DMS 273 (cell line): ENCODE results near the gene KLF15.

Experiments
- DNase-seq: peaks from one replicate; lab custom pipeline; 2025; ENCODE audit not compliant: unreplicated experiment; lab: John Stamatoyannopoulos, UW

The KLF15 gene

DNA sequence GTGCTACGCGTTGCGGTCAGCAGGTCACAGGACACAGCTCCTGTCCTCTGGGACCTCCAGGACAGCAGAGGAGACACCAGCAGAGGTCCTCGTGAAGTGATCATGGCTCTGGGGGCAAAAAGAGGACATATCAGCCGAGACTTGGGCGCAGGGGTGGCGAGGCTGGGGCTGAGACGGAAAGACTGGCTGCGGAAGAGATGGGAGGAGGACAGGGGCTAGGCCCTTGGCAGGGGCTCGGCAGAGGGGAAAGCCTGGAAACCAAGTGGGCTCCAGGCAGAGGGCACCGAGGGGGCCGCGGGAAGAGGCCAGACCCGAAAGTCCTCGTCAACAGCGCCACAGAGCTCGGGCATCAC is 32.6 kb upstream of the KLF15 start:
- no peak for DNase-seq

GRCh38 chr3:126389112-126389793 is 32.0 kb upstream of the KLF15 start:
- DNase-seq: peak; percentile 95

DNA sequence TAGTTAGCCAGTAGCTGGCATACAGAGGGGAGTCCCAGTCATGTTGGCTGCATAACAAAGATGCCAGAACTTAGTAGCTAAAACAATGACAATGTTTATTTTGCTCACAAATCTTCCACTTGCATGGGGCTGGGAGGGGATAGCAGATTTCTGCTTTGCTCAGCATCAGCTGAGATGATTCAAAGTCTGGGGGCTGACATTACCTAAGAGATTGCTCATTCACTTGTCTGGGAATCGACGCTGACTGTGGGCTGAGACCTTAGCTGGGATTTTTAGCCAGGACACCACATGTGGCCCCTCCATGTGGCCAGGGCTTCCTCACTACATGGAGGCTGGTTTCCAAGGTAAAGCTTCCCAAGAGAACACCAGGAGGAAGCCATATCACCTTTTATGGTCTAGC is 24.8 kb upstream of the KLF15 start:
- no peak for DNase-seq

DNA sequence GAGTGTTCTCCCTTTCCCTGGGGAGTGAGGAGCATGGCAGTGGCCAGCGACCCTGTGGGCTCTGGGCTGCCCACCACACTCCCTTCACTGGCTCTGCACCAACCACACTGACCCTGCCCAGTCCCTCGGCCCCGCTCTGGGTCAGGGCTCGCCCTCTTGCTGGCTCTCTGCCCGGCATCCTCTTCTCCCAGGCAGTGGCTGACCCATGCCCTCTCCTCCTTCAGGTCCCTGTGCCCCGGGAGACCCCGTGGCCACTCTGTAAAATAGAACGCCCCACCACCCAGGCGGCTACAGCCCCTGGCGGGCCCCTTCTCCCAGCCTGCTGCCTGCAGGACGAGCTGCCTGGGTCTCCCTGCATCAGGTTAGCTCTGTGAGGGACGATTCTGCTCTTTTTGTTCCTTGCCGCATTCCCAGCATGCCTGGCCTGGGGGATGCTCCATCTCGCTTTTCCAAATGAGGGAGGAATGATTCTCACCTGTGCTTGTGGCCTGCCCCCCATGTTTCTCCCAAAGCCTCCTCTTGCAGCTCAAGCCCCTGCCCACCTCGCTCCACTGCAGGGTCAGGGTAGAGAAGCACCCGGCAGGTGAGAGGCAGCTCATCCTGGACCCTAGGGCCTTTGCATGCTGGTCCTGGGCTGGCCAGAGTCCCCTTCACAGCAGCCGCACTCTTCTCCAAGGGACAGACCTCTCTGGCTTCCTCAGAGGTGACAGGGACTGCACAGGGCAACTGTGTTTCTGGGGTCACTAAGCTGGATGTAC is 23.0 kb upstream of the KLF15 start:
- no peak for DNase-seq

DNA sequence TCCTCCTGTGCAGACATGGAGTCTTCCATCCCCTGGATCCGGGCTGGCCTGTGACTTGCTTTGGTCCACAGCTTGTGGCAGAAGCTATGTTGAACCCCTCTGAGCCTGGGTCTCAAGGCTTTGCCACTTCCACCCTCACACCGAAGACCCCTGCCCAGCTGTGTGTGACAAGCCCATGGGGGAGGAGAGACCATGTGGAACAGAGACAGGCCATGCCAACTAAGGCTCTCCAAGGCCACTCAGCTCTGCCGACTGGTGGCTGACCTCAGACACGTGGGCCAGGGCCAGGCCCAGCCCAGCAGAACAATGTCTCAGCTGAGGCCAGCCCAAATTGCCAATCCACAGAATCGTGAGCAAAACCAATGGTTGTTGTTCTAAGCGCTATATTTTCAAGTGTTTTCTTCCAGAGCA is 21.1 kb upstream of the KLF15 start:
- DNase-seq: no peak

DNA sequence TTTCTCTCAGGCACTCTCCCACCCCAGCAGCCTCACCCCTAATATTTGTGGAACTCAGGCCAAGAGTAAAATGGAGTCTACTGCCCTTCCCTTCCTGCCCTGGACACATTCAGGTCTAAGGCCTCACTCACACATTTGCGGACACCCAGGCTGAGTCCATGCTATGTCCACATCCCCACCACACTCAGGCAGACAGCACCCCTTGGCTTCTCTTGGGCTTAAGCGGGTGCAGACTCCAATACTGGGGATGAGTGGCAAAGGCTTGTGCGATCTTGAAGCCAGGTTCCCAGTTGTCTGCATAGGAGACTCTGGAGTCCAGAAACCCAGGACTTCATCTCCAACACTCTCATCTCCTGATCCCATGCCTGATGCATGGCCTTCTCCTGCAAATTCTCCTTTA is 20.0 kb upstream of the KLF15 start:
- DNase-seq: no peak

GRCh38 chr3:126376444-126376843 is 19.2 kb upstream of the KLF15 start:
- no peak for DNase-seq

GRCh38 chr3:126375835-126376331 is 18.7 kb upstream of the KLF15 start:
- no peak for DNase-seq

GRCh38 chr3:126373682-126374601 is 16.7 kb upstream of the KLF15 start:
- no peak for DNase-seq

- DNase-seq: no peak
Observed at GRCh38 chr3:126373146-126373613, 16.0 kb upstream of the KLF15 start.

GRCh38 chr3:126372413-126373145 is 15.4 kb upstream of the KLF15 start:
- no peak for DNase-seq

DNA sequence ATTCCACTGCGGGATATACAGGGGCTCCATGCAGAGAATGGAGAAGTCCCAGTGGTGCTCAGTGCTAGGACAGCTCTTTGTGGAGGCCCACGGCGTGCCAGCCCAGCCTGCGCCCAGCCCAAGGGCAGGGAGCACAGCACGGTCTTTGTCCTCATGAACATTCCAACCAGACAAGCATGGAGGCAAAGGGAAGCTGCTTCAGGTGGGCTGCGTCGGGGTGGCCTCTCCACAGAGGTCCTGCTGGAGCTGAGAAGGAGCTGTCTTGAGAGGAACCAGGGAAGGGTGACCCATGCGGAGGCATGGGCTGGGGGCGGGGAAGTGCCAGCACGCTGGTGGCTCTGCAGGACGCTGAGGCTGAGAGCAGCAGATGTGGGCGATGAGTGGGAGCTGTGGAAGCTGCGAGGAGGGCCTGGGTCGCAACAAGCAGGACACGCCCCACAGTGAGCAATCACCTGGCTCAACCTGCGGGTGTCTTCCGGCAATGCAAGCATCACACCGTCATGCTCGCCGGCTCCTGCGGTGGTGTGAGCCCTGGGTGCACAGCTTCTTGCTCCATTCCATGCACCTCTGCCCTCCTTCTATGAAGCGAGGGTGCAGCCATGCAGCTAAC is 14.0 kb upstream of the KLF15 start:
- DNase-seq: no peak

DNA sequence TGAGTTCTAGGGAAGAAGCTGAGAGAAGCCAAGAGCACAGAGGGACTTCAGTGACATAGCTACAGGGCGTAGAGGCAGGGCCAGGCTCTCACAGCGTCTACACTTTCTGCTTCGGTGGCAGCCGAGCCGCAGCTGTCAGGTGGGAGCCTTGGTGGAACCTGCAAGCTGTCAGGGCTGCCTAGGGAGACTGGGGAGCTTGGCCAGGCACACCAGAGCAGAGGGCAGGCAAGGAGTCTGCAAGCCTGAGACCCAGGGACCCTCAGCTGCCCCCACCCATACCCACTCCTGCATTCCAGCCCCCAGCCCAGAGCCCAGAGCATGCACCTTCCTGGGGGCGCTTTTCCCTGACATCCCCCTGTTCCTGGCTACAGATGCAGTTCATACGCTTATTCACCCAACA is 13.4 kb upstream of the KLF15 start:
- no peak for DNase-seq

GRCh38 chr3:126370055-126370454 is 12.8 kb upstream of the KLF15 start:
- DNase-seq: no peak

- no peak for DNase-seq
Observed at GRCh38 chr3:126369490-126369889, 12.3 kb upstream of the KLF15 start.

DNA sequence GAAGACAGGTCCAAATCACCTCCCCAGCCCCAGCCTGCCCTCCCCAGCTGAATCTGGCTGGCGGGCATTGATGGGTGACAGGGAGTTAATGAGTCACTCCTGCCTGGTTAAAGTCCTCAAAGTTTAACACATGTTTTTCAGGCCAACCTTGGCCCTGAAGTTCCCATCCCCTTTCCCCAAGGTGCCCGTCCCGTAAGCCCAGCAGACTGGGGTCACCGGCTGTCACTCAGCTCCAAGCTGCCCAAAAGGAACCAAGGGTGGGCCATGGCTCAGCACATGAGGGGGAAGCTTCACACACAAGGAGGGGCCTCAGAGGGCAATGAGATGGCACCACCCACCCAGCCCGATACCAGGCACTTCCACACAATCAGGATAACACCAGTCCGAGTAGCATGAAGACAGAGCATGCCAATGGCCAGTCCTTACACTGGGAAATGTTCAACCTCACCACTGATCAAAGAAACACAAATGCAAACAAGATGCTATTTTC is 10.2 kb upstream of the KLF15 start:
- DNase-seq: no peak

- DNase-seq: no peak
Observed at GRCh38 chr3:126365351-126366277, 8.4 kb upstream of the KLF15 start.

DNA sequence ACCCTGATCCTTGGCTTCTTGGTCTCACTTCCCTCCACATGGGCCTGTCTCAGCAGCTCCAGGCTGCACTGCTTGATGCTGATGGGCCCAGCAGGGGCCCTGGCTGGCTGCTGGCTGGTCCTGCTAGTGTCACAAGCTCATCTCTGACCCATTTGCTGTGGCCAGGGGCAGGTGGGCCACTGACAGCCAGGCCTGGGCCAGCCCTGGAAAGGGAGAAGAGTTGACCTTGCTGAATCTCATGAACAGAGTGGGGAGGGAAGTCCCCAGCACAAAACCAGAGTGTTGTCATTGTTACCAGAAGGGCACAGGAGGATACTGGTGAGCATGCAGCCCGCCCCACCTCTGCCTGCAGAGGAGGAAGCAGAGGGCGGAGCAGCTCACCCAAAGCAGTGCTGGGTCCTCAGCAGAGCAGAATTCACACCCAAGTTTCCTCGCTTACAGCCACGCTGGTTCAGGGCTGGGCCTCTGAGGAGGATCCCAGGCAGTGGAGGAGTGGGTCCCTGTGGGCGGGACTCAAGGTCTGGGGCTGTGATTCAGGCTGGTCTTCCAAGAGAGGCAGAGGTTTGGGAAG is 7.6 kb upstream of the KLF15 start:
- DNase-seq: no peak
